ENCODE data around the gene ACER3.
A peak's percentile ranks its signal among the peaks of the same experiment; 100 is the strongest.

The ACER3 gene

DNA sequence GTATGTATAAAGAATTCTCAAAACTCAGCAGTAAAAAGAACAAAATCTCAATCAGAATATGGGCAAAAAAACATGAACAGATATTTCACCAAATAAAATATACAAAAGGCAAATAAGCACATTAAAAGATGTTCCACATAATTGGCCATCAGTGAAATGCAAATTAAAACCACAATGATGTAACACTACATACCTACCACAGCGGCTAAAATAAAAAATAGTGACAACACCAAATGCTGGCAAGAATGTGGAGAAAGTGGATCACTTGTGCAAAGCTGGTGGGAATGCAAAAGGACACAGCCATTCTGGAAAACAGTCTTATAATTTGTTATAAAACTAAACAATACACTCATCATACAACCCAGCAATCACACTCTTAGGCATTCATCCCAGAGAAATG, 38.3 kb upstream of the ACER3 start:
- Histone ChIP-seq H3K4me3 (ENCODE audit: low read depth, low read length) (no peak overlapping the region), H3K27ac (no peak overlapping the region), H3K9me3 (ENCODE audit: control insufficient read depth, low read length) (no peaks in the 10 kb centered on the region), H3K79me2 (no peaks in the 10 kb centered on the region), H3K4me2 (ENCODE audit: low read length) (no peak overlapping the region), H3K36me3 (ENCODE audit: control insufficient read depth, insufficient read depth, low read length) (no peaks in the 10 kb centered on the region), H3K4me1 (no peaks in the 10 kb centered on the region), H3K27me3 (ENCODE audit: control insufficient read depth, insufficient read depth, low read length) (no peaks in the 10 kb centered on the region), H2AFZ (no peak overlapping the region), H3K9ac (no peak overlapping the region)
- TF ChIP-seq CTCF (IDR thresholded peaks at IDR 0.05): no peak

GRCh38 chr11:76823481-76824028, 37.2 kb upstream of the ACER3 start:
- H3K79me2 ChIP-seq: no peaks in the 10 kb centered on the region
- peak overlapping the region; percentile 89 for H3K27ac ChIP-seq
- no peaks in the 10 kb centered on the region for H3K9me3 ChIP-seq (ENCODE audit: control insufficient read depth, low read length)
- H3K4me1 ChIP-seq: no peaks in the 10 kb centered on the region
- no peak overlapping the region for H3K4me3 ChIP-seq (ENCODE audit: low read depth, low read length)
- H3K36me3 ChIP-seq (ENCODE audit: control insufficient read depth, insufficient read depth, low read length): no peaks in the 10 kb centered on the region
- no peak for TF ChIP-seq CTCF (IDR thresholded peaks at IDR 0.05)
- no peak overlapping the region for H3K9ac ChIP-seq
- H3K4me2 ChIP-seq (ENCODE audit: low read length): no peak overlapping the region
- no peak overlapping the region for H2AFZ ChIP-seq
- H3K27me3 ChIP-seq (ENCODE audit: control insufficient read depth, insufficient read depth, low read length): no peaks in the 10 kb centered on the region

GRCh38 chr11:76824083-76824939, 36.4 kb upstream of the ACER3 start:
- H3K27me3 ChIP-seq (ENCODE audit: control insufficient read depth, insufficient read depth, low read length): no peaks in the 10 kb centered on the region
- H3K36me3 ChIP-seq (ENCODE audit: control insufficient read depth, insufficient read depth, low read length): no peaks in the 10 kb centered on the region
- no peak overlapping the region for H3K4me2 ChIP-seq (ENCODE audit: low read length)
- no peak overlapping the region for H3K9ac ChIP-seq
- no peaks in the 10 kb centered on the region for H3K9me3 ChIP-seq (ENCODE audit: control insufficient read depth, low read length)
- H3K79me2 ChIP-seq: no peaks in the 10 kb centered on the region
- H3K4me1 ChIP-seq: no peaks in the 10 kb centered on the region
- TF ChIP-seq CTCF (IDR thresholded peaks at IDR 0.05): no peak
- no peak overlapping the region for H3K4me3 ChIP-seq (ENCODE audit: low read depth, low read length)
- H2AFZ ChIP-seq: no peak overlapping the region
- H3K27ac ChIP-seq: peak overlapping the region; percentile 89

GRCh38 chr11:76824980-76825725, 35.6 kb upstream of the ACER3 start:
- TF ChIP-seq CTCF (IDR thresholded peaks at IDR 0.05): no peak
- Histone ChIP-seq H3K79me2 (no peaks in the 10 kb centered on the region), H3K4me2 (ENCODE audit: low read length) (no peak overlapping the region), H2AFZ (no peak overlapping the region), H3K9ac (no peak overlapping the region), H3K27me3 (ENCODE audit: control insufficient read depth, insufficient read depth, low read length) (no peaks in the 10 kb centered on the region), H3K4me1 (no peaks in the 10 kb centered on the region), H3K4me3 (ENCODE audit: low read depth, low read length) (no peak overlapping the region), H3K9me3 (ENCODE audit: control insufficient read depth, low read length) (no peaks in the 10 kb centered on the region), H3K27ac (peak overlapping the region; percentile 11), H3K36me3 (ENCODE audit: control insufficient read depth, insufficient read depth, low read length) (no peaks in the 10 kb centered on the region)
